Activated effector memory CD4-positive, alpha-beta T cell treated with anti-CD3 and anti-CD28 coated beads, Interleukin-2, amount 50 U/mL, for 16 hours (primary cell): ENCODE data around the gene DDT.
"Not testable (repeated sequence)": the region's sequence is repeated elsewhere in the genome, so short reads cannot be mapped to it uniquely, and the experiment has no call there.

Source experiments
- DNase-seq: peaks from one replicate; pipeline ENCODE4 v3.0.0-alpha.2; 2020

Gene DDT

DNA sequence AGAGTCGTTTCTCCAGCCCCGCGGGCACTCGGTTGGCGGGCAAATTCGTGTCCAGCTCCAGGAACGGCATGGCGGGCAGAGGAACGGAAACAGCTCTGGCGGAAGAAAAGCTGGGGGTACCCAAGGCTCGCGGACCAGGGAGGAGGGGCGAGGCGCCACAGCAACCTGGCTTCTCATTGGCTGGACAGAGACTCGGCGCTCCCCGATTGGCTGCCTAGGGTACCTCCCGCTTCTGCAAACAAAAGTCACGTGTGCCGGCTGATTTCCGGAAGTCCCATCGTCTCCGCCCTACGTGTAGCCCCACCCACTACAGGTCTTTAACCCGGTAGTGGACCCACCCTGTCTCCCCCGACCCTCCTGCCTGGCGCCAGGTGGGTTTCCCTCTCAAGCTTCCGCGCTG lies at the start of gene DDT:
Gene DDT, minus strand, starts transcription at position 97 of the 400 bp plus-strand sequence. Its CDS starts 27 bp downstream, at position 70.
- not testable (repeated sequence) for DNase-seq

DNA sequence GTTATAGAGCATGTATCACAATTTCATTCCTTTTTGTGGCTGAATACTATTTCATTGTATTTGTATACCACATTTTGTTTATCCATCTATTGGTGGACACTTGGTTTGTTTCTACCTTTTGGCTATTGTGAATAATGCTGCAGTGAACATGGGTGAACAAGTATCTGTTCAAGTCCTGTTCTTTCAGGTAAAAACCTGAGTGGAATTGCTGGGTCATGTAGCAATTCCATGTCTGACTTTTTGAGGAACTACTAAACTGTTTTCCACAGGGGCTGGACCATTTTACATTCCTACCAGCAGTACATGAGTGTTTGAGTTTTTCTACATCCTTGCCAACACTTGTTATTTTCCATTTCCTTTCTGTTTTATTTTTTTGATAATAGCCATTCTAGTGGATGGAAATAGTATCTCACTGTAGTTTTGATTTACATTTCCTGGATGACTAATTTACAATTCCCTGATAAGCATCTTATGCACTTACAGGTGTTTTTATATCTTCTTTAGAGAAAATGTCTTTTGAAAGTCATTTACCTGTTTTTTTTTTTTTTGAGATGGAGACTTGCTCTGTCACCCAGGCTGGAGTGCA lies 49.1 kb upstream of the DDT start:
- no peak for DNase-seq

DNA sequence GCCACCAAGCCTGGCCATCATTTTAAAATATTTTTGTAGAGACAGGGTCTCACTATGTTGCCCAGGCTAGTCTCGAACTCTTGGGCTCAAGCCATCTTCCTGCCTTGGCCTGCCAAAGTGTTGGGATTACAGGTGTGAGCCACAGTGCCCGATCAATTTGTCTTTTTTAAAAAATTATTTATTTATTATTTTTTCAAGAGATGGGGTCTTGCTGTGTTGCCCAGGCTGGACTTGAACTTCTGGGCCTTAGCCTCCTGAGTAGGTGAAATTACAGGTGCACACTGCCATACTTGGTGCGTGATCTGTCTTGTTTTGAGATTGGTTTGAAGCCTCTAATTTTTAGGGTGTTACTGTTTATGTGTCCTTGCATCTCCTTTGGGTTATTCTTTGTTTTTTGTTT lies 47.1 kb upstream of the DDT start:
- no peak for DNase-seq

DNA sequence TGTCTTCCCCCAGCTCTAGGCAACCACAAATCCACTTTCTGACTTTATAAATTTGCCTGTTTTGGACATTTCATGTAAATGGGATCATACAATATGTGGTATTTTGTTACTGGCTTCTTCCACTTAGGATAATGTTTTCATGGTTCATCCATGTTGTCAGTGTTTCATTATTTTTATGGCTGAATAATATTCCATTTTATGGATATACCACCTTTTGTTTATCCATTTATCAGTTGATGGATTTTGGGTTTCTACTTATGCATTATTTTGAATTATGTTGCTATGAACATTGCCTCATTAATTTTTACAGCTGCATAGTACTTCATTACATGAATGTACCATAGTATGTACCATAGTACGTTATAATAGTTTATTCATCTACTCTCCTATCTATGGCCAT lies 41.9 kb upstream of the DDT start:
- DNase-seq: no peak

DNA sequence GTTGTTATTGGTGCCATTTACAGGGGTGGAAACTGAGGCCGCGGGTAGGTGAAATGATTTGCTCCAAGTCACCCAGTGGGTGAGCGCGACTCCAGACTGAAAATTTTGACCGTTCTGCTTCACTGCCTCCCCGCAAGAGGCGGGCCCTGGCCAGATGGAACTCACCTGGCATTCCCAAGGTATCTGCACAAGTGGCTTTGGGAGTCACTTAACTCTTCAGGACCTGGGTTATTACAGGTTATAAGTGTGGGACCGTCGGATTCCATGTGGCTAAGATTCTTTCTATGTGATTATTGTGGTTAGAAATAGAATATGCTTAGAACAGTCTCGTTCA lies 37.5 kb upstream of the DDT start:
- no peak for DNase-seq

DNA sequence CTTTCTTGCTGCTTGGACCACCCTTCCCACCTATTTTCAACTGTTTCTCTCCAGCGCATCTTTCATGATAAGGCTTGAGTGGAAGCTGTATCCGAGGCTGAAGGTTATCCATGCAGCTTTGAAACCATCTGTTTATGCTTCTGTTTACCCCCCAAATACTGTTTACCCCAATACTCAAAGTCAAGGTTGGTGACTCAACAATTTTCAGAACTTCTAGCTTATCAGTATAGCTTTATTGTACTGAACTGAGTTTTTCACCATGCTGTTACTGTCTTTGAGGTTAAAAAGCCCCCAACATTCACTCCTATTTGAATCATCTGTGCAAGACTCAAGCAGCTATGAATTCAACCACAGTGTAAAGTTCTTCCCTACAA lies 35.8 kb upstream of the DDT start:
- DNase-seq: no peak

DNA sequence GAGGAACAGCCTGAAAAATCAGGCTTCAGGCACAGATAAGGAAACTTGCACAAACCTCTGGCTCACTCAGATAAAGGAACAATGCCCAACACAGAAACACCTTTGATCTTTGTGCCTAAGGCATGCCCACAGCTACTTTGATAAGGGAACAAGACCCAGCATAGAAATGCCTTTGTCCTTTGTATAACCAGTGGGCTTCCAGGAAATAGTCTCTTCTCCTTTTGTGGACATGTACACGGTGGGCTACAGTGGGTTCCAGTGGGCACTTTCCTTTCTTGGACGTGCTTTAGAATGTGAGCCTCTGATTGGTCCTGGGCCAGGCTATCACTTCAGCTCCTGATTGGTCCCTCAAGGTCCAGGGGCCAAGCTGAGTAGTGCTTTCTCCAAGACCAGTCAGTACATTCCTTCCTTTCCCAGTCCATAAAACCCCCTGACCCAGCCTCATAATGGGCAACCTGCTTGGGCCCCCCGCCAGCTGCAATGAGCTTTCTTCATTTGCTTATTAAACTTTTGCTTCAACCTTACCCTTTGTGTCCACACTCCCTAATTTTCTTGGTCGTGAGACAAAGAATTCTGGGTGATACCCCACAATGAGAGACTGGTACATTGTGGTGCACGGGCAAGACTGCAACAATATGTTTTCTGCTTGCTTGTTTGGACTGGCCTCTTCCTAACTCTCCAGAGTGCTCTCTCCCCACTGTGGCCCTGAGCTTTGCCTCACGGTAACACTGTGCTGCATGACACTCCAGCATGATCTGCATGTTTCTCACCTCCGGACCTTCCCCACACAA lies 35.2 kb upstream of the DDT start:
- no peak for DNase-seq

DNA sequence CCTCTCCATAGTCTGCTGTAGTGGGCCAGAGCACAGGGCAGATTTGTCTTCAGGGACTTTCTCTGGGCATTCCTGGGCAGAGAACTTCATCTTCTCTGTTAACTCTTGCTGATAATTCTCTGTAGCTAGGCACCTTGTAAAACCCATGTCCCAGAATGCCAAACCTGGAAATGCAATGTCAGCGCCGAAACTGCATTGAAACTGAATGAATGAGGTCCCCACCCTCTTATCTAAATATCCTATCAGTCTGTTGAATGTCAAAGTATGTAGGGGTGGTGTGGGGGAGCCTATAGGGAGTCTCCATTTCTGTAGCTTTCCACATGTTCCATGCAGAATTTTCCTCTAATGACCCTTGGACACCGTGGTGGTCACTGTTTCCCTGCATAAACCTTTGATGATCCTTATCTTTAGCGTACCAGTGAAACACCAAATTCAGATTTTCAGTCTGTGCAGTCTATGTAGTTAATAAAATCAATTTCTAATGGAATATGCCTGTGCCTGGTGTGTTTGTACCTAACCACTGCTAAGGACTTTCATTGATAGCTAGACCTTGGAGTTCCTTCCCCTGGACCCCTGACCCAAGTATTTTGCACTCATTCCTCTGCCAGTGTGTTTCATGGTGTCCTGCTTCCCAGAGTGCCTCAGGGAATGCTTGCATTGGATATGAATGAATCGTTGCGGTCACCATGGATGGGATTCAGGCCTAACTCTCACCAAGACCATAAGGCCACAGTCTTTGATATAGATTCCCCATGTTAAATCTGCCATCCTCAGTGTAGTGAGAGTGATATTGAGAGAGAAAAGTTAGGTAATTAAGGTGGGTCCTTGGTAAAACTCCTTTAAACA lies 34.4 kb upstream of the DDT start:
- no peak for DNase-seq

DNA sequence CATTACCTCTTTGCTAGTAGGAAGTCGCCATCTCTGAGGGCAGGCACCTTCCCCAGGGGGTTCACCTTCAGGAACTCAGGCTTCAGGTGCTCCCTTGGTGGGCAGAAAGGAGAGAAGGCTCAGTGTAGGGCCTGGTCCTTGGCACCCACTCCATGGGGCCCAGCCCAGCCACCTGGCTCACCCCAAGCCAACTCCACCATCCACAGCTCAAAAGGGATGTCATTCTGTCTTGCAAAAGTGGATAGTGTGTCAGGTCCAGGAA lies 33.7 kb upstream of the DDT start:
- no peak for DNase-seq

DNA sequence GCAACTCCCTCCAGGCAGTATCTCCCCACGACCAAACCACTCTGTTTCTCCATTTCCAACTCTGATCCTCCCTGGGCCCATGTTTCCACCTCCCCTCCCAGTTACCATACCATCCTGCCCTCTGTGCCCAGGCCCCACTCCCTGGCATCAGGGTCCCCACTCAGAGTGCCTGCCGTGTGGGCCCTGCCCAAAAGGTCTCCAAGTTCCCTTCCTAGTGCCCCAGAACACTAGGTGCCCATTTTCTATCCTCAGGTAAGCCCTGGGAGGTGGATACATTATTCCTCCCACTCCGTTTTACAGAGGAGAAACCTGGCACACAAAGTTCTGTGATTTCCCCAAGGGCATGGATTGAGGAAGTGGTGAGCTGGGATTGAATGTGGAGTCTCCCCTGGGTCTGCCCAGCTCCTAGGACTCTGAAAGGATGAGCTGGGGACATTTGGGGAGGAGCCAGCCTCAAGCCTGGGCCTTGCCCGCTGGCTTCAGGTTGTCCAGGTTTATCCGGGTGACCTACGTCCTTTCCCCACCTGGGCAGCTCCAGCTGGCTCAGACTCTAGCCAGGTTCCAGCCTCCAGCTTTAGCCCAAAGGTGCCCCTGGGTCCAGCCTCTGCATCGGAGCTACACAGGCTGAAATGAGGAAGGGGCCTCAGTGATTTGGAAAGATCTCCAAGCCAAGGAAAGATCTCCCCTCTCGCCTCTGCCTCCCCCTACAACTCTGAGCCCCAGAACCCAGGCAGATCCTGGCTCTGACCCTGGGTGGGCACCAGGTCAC lies 33.2 kb upstream of the DDT start:
- DNase-seq: no peak

DNA sequence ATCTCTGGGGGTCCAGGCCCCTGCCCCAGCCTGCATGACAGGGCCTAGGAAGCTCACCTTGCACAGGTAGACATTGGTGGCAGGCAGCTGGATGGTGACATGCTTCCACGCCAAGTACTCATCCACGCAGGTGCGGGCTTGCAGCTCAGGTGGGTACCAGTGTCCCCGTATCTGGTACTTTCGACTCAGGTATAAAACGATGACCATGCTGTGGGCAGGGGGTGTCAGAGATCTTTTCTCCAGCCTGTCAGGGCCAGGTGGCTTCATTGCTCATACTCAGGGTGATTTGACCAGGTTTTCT lies 32.6 kb upstream of the DDT start:
- DNase-seq: no peak

DNA sequence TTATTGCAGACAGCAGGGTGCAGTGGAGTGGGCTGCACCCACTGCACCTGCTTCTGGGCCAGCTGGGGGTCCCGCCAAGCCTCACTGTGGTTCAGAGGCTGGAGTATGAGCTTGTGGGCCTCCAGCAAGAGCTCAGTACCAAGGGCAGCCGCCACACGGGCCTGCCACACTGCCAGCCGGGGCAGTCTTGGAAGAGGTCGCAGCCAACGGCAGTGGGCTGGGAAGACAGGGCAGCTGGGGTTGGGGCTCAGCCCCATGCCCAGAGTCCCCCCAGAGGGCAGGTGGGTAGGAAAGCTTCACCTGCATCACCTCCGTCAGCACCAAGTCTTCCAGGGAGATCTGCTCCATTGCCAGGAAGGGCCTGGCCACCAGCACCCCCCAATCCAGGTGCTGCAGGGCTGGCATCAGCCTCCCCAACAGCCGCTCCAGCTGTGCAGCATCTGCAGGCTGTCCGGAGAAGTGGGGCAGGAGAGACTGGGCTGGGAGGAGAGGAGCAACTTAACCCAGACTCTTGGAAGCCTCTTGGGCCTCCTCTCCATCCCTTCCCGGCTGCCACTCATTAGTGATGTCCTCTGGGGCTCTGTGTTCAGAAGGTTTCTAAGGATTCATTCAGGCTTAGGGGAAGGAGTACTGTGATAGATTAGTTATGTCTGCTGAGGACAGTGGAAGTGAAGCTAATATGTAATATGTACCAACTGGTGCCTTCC lies 32.1 kb upstream of the DDT start:
- no peak for DNase-seq

DNA sequence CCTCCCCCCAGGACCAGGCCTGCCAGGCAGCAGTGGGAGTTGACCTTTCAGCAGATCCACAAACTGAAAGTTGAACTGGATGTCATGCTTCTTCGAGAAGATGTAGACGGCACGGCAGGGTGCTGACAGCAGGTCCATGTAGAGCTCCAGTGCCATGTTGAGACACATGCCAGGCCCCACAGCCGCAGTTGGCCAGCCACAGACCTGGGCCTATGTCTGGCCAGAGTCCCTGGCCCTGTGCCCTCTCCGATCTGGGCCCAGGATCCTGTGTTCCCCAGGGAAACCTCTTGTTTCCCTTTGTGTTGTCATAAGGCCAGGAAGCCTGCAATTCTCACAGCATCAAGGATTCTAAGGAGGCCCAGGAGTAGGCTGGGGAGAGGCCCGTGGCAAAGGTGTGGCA lies 31.0 kb upstream of the DDT start, which contains the start of gene GSTT4:
Gene GSTT4, minus strand, starts transcription at position 253 of the 400 bp plus-strand sequence. Its CDS starts 97 bp downstream, at position 156.
- no peak for DNase-seq

DNA sequence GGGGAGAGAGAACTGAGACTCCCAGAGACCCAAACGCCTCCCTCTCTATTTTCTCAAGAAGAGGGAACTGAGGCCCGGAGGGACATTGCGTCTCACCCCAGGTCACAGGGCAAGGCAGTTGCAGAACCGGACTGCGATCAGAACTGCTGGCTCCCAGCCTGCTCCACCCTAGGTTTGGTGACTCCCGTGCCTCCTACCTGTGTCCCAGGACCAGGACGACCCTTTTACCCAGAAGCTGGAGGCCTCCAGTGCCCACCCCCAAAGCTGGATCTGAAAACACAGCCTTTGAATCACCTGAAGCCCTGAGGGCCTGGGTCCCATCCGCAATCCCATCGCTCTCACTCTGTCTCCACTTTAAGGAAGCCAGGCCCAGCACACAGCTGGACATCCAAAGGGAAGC lies 29.6 kb upstream of the DDT start:
- DNase-seq: no peak

DNA sequence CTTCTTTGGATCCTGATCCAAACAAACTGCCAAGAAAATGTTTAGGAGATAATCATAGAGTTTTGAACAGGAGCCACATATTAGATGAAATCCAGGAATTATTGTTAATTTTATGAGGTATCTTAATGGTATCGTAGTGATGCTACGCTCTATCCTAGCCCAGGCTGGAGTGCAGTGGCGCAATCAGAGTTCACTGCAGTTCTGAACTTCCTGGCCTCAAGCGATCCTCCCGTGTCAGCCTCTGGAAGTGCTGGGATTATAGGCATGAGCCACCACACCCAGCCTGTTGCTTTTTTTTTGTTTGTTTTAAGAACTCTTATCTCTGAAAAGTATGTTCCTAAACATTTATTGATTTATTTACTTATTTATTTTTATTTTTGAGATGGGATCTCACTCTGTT lies 28.6 kb upstream of the DDT start:
- DNase-seq: no peak

DNA sequence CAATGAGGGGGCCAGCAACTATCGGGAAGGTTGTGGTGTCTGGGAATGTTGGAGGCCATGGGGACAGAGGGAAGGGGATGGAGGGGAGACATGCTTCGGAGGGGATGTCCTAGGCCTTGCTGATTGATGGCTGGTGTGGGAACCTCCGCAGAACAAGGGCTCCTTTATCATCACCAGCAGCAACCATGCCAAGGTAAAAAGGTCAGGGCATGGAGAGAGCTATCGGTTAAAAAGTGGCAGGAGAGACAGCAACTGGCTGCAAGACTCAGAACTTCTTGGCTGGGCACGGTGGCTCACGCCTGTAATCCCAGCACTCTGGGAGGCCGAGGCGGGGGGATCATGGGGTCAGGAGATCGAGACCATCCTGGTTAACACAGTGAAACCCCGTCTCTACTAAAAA lies 28.0 kb upstream of the DDT start:
- no peak for DNase-seq

DNA sequence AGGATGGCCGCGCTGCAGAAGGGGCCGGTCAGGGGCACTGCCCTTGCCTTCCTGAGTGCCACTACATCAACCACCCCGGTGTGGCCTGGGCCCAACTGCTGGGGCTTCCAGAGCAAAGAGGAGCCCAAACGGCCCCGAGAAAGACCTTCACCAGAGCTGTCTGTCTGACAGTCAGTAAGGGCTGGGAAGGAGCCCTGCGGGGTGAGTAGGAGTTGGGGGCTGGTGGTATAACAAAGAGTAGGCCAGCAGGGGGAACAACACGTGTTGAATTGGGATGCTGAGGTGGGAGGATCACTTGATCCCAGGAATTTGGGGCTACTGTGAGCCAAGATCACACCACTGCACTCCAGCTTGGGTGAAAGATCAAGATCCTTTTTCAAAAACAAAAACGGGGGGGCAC lies 27.1 kb upstream of the DDT start:
- no peak for DNase-seq

DNA sequence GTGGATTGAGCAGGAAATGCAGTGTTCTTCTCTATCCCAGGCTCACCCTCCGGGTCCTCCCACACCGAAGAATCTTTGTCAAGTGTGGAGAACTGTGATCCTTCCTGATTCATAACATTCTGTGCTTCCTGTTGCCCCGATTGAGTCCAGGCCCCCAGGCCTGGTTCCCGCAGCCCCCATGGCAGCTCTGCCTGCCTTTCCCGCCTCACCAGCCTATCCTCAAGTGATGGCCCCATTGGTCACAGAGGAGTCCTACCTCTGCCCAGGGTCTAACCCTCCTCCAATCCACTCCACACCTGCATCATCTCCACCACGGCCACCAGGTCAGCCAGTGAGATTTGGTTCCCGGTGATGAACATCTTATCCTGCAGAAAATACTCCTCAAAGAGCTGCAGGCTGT lies 25.5 kb upstream of the DDT start:
- DNase-seq: not testable (repeated sequence)

DNA sequence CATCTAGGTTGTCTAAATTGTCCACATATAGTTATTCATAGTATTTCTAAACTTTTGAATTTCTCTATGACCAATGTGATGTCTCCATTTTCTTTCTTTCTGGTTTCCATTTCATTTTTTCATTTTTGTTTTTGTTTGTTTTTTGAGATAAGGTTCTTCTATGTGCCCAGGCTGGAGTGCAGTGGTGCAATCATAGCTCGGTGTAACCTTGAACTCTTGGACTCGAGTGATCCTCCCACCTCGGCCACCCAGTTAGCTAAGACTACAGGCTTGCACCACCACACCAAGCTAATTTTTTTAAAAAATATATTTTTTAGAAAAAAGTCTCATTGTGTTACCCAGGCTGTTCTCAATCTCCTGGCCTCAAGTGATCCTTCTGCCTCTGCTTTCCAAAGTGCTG lies 22.9 kb upstream of the DDT start:
- DNase-seq: no peak

DNA sequence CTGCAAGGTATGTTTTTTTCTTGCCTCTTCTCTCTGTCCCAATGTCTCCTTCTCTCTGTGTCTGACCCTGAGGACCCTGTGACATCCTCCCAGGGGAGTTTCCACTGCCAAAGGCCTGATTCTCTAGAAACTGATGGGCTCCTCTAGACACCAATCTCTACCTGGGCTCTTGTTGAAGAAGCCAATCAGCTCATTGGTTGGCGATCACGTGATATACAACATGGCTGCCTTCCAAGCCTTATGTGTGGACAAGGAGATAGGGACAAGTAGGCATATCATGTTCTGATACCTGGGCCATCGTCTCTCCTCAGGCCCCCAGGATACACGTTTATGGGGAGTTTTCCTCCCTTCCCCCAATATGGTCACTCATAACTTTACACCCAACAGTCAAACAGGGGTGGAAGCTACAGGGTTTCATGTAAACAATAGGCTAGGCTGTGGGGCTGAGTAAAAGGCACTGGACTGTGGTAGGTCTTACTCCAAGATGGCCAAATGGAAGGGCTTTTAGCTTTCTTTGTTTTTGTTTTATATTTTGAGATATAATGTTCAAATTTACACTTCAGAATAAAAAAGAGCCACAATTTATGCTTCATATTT lies 19.4 kb upstream of the DDT start:
- DNase-seq: not testable (repeated sequence)

DNA sequence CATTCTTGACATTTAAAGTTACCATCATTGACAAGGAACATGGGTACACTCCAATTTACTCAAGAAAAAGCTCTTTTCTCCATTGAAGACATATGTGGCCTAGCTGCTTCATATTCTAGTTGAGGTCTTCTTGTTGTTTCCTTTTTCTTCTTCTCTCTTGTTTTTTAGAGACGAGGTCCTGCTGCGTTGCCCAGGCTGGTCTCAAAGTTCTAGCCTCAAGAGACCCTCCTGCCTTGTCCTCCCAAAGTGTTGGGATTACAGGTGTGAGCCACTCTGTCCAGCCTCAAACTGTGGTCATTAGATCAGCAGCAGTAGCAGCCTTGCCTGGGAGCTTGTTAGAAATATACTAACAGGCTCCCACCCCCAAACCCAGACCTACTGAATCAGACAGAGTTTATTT lies 18.8 kb upstream of the DDT start:
- not testable (repeated sequence) for DNase-seq

DNA sequence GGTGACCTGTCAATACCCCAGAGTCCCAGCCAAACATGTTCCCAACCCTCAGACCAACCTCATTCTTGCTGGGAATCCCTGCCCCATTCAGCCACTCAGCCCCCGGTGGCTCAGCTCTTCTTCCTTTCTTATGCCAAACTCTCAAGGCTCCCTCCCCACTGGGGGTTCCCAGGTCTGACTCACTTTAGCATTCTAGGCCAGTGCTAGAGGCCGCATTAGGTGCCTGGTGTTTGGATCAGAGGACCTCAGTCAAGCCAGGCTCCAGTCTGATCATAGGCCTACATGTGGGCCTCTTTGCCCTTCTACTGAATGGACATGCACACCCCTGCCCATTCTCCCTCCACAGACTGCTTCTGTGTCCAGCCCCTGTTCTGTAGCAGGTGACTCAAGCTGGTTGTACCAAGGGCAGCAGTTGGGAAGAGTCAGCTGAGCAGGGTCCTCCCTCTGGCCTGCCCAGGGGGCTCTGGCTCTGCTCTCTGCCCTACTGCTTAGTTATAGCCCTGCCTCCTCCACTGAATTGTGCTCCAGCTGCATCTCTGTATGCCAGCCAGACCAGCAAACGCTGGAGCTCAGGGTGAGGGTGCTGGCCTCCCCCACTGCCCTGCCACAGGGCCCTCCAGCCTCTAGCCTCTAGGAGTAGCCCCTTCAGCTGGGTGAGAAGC lies 15.5 kb upstream of the DDT start:
- DNase-seq: not testable (repeated sequence)
